K562 (cell line): Measurements from ENCODE around the gene EEPD1. TPM values are rescaled to one million over a fixed set of nuclear protein-coding genes. Genes with fewer than 3 reads are reported as not detected.

Experiments used
- ATAC-seq: fragments of 200-7000 bp; cut with Tn5 transposase; 3 replicates; pipeline ENCODE4 v1.9.1; 2020; ENCODE audit warnings: moderate library complexity
- BruUV-seq: library from RNA; stranded (reverse); fragments of 400-500 nt; replicated peaks from 2 replicates; lab custom pipeline; 2021; lab: Mats Ljungman, UMichigan
- CTCF ChIA-PET: fragments of 300-600 bp; formaldehyde crosslinking; extraction: SDS; loops from one replicate; lab custom pipeline; 2021; ENCODE audit warnings: low intra/inter-chr PET ratio; lab: Yijun Ruan, JAX
- POLR2A ChIA-PET: fragments of 300-600, 350-650 bp; sonication (Branson Sonifier 250); formaldehyde crosslinking; extraction: SDS; loops from one replicate; lab custom pipeline; 2021; ENCODE audit warnings: antibody characterized with exemption, inconsistent platforms; lab: Yijun Ruan, JAX
- DNase-seq, 4 experiments: peaks; one replicate each; pipeline versions ENCODE4 v3.0.0 to v3.0.0-alpha.2; 2011 to 2018; ENCODE audit warnings: low spot score in 3 of 4, mixed read lengths in 3 of 4; ENCODE audit errors: extremely low read depth in 1 of 4
- FAIRE-seq: peaks from 2 replicates; lab custom pipeline; 2011; peaks lifted over from hg19 to GRCh38; lab: Jason Lieb, UNC
- H2AFZ ChIP-seq: 2 replicates; pipeline ENCODE4 v1.6.0; 2011; ENCODE audit warnings: low read depth, low read length, control low read depth, inconsistent platforms
- H3K27ac ChIP-seq: fragments of 200-600 bp; 3 replicates; pipeline ENCODE4 v1.8.0; 2011; ENCODE audit warnings: low read depth, mild to moderate bottlenecking, control low read depth, inconsistent platforms, low read length, moderate library complexity, mixed read lengths; ENCODE audit errors: extremely low read depth
- H3K27me3 ChIP-seq, 2 experiments: fragments of 300-600 bp in 1 of 2; 2 replicates in 1 of 2; 3 replicates in 1 of 2; pipeline versions ENCODE4 v1.6.0 to v1.8.0; 2011; ENCODE audit warnings: inconsistent platforms in 2 of 2, low read length in 2 of 2, mild to moderate bottlenecking in 1 of 2, mixed read lengths in 1 of 2, moderate library complexity in 1 of 2; ENCODE audit not compliant: control insufficient read depth in 2 of 2, insufficient read depth in 2 of 2
- H3K36me3 ChIP-seq: fragments of 300-600 bp; 3 replicates; pipeline ENCODE4 v1.8.0; 2011; ENCODE audit warnings: mild to moderate bottlenecking, low read length, inconsistent platforms; ENCODE audit not compliant: control insufficient read depth, insufficient read depth
- H3K4me1 ChIP-seq, 2 experiments: fragments of 200-600 bp in 1 of 2; replicated peaks in 1 of 2; 2 replicates in 1 of 2; 3 replicates in 1 of 2; pipeline versions ENCODE4 v1.5.1 to v1.8.0; 2011; ENCODE audit warnings: inconsistent platforms in 2 of 2, low read length in 2 of 2, mild to moderate bottlenecking in 1 of 2, mixed read lengths in 1 of 2, moderate library complexity in 1 of 2; ENCODE audit not compliant: control insufficient read depth in 2 of 2, insufficient read depth in 2 of 2
- H3K4me2 ChIP-seq: 2 replicates; pipeline ENCODE4 v1.6.1; 2011; ENCODE audit warnings: low read length, control low read depth, inconsistent platforms, mixed read lengths; ENCODE audit not compliant: insufficient read depth
- H3K4me3 ChIP-seq: fragments of 200-600 bp; sonication (generic), shearing (Covaris generic); 2 replicates; pipeline ENCODE4 v1.5.1; 2016; ENCODE audit warnings: control low read depth, inconsistent platforms
- H3K79me2 ChIP-seq: fragments of 200-600 bp; 3 replicates; pipeline ENCODE4 v1.8.0; 2011; ENCODE audit warnings: low read length, inconsistent platforms; ENCODE audit not compliant: control insufficient read depth, insufficient read depth
- H3K9ac ChIP-seq, 2 experiments: 2 replicates each; pipeline versions ENCODE4 v1.6.0 to v1.6.1; 2011; ENCODE audit warnings: low read depth in 2 of 2, low read length in 2 of 2, control low read depth in 1 of 2, inconsistent platforms in 1 of 2, mild to moderate bottlenecking in 1 of 2, mixed read lengths in 1 of 2; ENCODE audit not compliant: insufficient read depth in 1 of 2
- H3K9me1 ChIP-seq: one replicate; pipeline ENCODE4 v1.6.0; 2011; ENCODE audit warnings: inconsistent platforms, mild to moderate bottlenecking, low read length, moderate library complexity; ENCODE audit not compliant: control insufficient read depth, insufficient read depth
- H3K9me3 ChIP-seq: replicated peaks from 2 replicates; pipeline ENCODE4 v1.5.1; 2011; ENCODE audit warnings: low read depth, low read length, inconsistent platforms; ENCODE audit not compliant: control insufficient read depth, insufficient read depth
- H4K20me1 ChIP-seq: replicated peaks from 2 replicates; pipeline ENCODE4 v1.6.1; 2011; ENCODE audit warnings: low read length, inconsistent platforms, mixed read lengths; ENCODE audit not compliant: control insufficient read depth, insufficient read depth
- CAMTA2 ChIP-seq: fragments of 250-450 bp; sonication (Bioruptor Pico); conservative IDR thresholded peaks from 2 replicates; pipeline ENCODE4 v1.5.1; 2022
- CBFA2T3 ChIP-seq: fragments of 450-650 bp; IDR thresholded peaks from 2 replicates; pipeline ENCODE4 v1.6.1; 2017
- DPF2 ChIP-seq: fragments of 450-650 bp; IDR thresholded peaks from 2 replicates; pipeline ENCODE4 v1.6.1; 2016
- ELF4 ChIP-seq: fragments of 450-650 bp; formaldehyde crosslinking; IDR thresholded peaks from 2 replicates; pipeline ENCODE4 v1.4.0; 2022; ENCODE audit warnings: missing genetic modification characterization
- GTF2B ChIP-seq: IDR thresholded peaks from 2 replicates; pipeline ENCODE4 v1.6.1; 2011; ENCODE audit not compliant: insufficient read length; ENCODE audit errors: extremely low read depth
- KDM5B ChIP-seq: fragments of 200-600 bp; sonication (generic); IDR thresholded peaks from 2 replicates; pipeline ENCODE4 v1.6.1; 2012; ENCODE audit warnings: low read depth, mild to moderate bottlenecking, moderate library complexity, low read length, control low read depth, inconsistent platforms; ENCODE audit not compliant: insufficient replicate concordance
- NR2C2 ChIP-seq, 2 experiments: fragments of 200-800 bp in 1 of 2; sonication (Bioruptor generic) in 1 of 2; sonication (generic) in 1 of 2; formaldehyde crosslinking in 1 of 2; IDR thresholded peaks; 2 replicates each; pipeline versions ENCODE4 v1.6.1 to v1.8.0; 2016 to 2022; ENCODE audit warnings: mild to moderate bottlenecking in 1 of 2, missing compliant biosample characterization in 1 of 2, missing genetic modification characterization in 1 of 2, missing genetic modification reagents in 1 of 2
- PHTF2 ChIP-seq: fragments of 250-450 bp; sonication (Bioruptor Pico); IDR thresholded peaks from 2 replicates; pipeline ENCODE4 v1.5.0; 2021; ENCODE audit warnings: mild to moderate bottlenecking
- POLR2G ChIP-seq: fragments of 200-400 bp; formaldehyde crosslinking; IDR thresholded peaks from 2 replicates; pipeline ENCODE4 v1.6.1; 2017; ENCODE audit warnings: low read depth, mild to moderate bottlenecking, antibody characterized with exemption, low read length, moderate library complexity
- TFE3 ChIP-seq: fragments of 450-650 bp; formaldehyde crosslinking; IDR thresholded peaks from 2 replicates; pipeline ENCODE4 v1.4.0; 2020; ENCODE audit warnings: mild to moderate bottlenecking, mixed read lengths
- ZBTB12 ChIP-seq: fragments of 250-450 bp; sonication (Bioruptor Pico); IDR thresholded peaks from 2 replicates; pipeline ENCODE4 v1.4.0; 2020
- ZNF707 ChIP-seq: fragments of 250-450 bp; sonication (Bioruptor Pico); conservative IDR thresholded peaks from 2 replicates; pipeline ENCODE4 v1.8.0; 2022; ENCODE audit warnings: inconsistent platforms, mild to moderate bottlenecking, moderate library complexity
- WGBS: fragments of 100-300 bp; shearing (Covaris generic); methylation state at CpG from one replicate; pipeline ENCODE4 v1.1.6; 2016; ENCODE audit warnings: low coverage, mixed read lengths; ENCODE audit not compliant: insufficient coverage; ENCODE audit errors: missing lambda C conversion rate; 5-methylcytosine and 5-hydroxymethylcytosine counted together
- in situ Hi-C: fragments of 300-500 bp; cut with MboI; formaldehyde crosslinking; loops from 4 replicates; pipeline ENCODE4 v1.15.0; 2018; ENCODE audit warnings: inconsistent platforms, mixed read lengths
- intact Hi-C: fragments of 100-400 bp; cut with micrococcal nuclease; formaldehyde crosslinking; loops from 2 replicates; pipeline ENCODE4 v1.14.2; 2022
- polyA plus RNA-seq, 8 experiments: library from polyadenylated mRNA; depleted of rRNA in 4 of 8; stranded (reverse) in 5 of 8; unstranded in 3 of 8; fragments of >200 nt; fragmentation: Nextera tagmentation in 2 of 8; fragmentation: Illumina TruSeq in 1 of 8; extraction: Ambion mirVana in 2 of 8; extraction: Trizol in 1 of 8; gene quantifications; 2 replicates each; pipeline versions ENCODE4 v1.2.1 to v1.2.3, GENCODE V29; 2011 to 2014; ENCODE audit warnings: inconsistent platforms in 1 of 8, missing spikeins in 1 of 8
- total RNA-seq, 7 experiments: library from RNA; depleted of rRNA in 6 of 7; stranded (reverse); fragments of >200 nt in 6 of 7; fragmentation: Illumina TruSeq in 2 of 7; extraction: Trizol in 2 of 7; gene quantifications; 2 replicates each; pipeline versions ENCODE4 v1.2.1 to v1.2.3, GENCODE V29; 2011 to 2021; ENCODE audit warnings: low replicate concordance in 1 of 7

The EEPD1 gene
- total and polyA plus RNA-seq, 9 of the 15 experiments (the other 6 are each of a cell fraction or from before 2014, with no cell fraction given): 0.01 to 1.5 (median 0.74) TPM; not detected in 1

- TF ChIP-seq CAMTA2 (CRISPR knock-in tag) (no peak), DPF2 (peak; percentile 48; the same call in 1 of the 2 replicates), NR2C2 (CRISPR knock-in tag; IDR thresholded peaks at IDR 0.05) (no peak), NR2C2 (tag; IDR thresholded peaks at IDR 0.05) (no peak), POLR2G (no peak)
Observed at GRCh38 chr7:36203071-36203790, 50.2 kb downstream of the EEPD1 start (continued).

GRCh38 chr7:36204044-36204663, 51.1 kb downstream of the EEPD1 start:
- no peaks in the 10 kb centered on the region for H3K9me3 ChIP-seq
- no peaks in the 10 kb centered on the region for H3K36me3 ChIP-seq
- H3K27ac ChIP-seq: no peak overlapping the region
- H3K4me1 ChIP-seq: peaks cover 6 to 25% of the 10 kb centered on the region in 2 experiments; a peak in 4 of 5 replicates
- peaks cover 0 to 10% of the 10 kb centered on the region in 2 experiments; a peak in 3 of 5 replicates for H3K27me3 ChIP-seq
- ChIA-PET CTCF (no interaction called here), POLR2A (interaction anchor here (0.6 kb wide), 1 partner anchor 86 kb away, joined by 3 read pairs; no protein-coding TSS in a partner anchor)
- BruUV-seq: no TSS peak
- H3K9me1 ChIP-seq: no peaks in the 10 kb centered on the region
- ATAC-seq: no peak
- no peak for DNase-seq
- no peak overlapping the region for H3K4me2 ChIP-seq
- FAIRE-seq: no peak
- no peaks in the 10 kb centered on the region for H4K20me1 ChIP-seq
- H3K79me2 ChIP-seq: no peaks in the 10 kb centered on the region
- H3K4me3 ChIP-seq: no peak overlapping the region
- WGBS: 47% methylated on average over 5 of the region's 5 CpGs
- no peak overlapping the region for H2AFZ ChIP-seq
- in situ Hi-C loops (no loop called here), intact Hi-C loops (no loop called here)
- no peak overlapping the region for H3K9ac ChIP-seq
- TF ChIP-seq ZNF707 (CRISPR knock-in tag) (no peak), PHTF2 (CRISPR knock-in tag) (no peak), ZBTB12 (CRISPR knock-in tag) (no peak), ELF4 (CRISPR knock-in tag) (no peak), GTF2B (no peak), KDM5B (no peak), TFE3 (CRISPR knock-in tag) (no peak), CBFA2T3 (no peak)
